K562 (cell line): ENCODE results near the gene SERINC5.

Experiments
- EGR1 ChIP-seq: fragments of 450-650 bp; conservative IDR thresholded peaks from 2 replicates; pipeline ENCODE4 v1.6.1; 2017; ENCODE audit warnings: mild to moderate bottlenecking
- RBM22 ChIP-seq: fragments of 200-400 bp; formaldehyde crosslinking; IDR thresholded peaks from 2 replicates; pipeline ENCODE4 v1.6.1; 2018; ENCODE audit warnings: low read length, low read depth; ENCODE audit not compliant: poor library complexity, severe bottlenecking
- SAFB2 ChIP-seq: fragments of 200-400 bp; formaldehyde crosslinking; IDR thresholded peaks from 2 replicates; pipeline ENCODE4 v1.6.1; 2018; ENCODE audit warnings: borderline replicate concordance, low read length, low read depth, moderate library complexity; ENCODE audit not compliant: severe bottlenecking
- SETDB1 ChIP-seq: IDR thresholded peaks from one replicate; pipeline ENCODE4 v1.6.1; 2012; ENCODE audit warnings: low read length, control low read depth, inconsistent platforms
- SIN3A ChIP-seq, 2 experiments: fragments of 150-350 bp in 1 of 2; IDR thresholded peaks; 2 replicates each; pipeline ENCODE4 v1.6.1; 2011 to 2016; ENCODE audit warnings: borderline replicate concordance in 2 of 2, low read depth in 2 of 2, low read length in 2 of 2, mild to moderate bottlenecking in 2 of 2, moderate library complexity in 2 of 2; ENCODE audit not compliant: control insufficient read depth in 1 of 2
- SIX5 ChIP-seq, 2 experiments: IDR thresholded peaks; 2 replicates each; pipeline ENCODE4 v1.6.1; 2011; ENCODE audit warnings: low read length in 2 of 2, borderline replicate concordance in 1 of 2, low read depth in 1 of 2, mild to moderate bottlenecking in 1 of 2, moderate library complexity in 1 of 2; ENCODE audit not compliant: insufficient read depth in 1 of 2
- TAF1 ChIP-seq: IDR thresholded peaks from 2 replicates; pipeline ENCODE4 v1.6.1; 2011; ENCODE audit warnings: mild to moderate bottlenecking, low read length, moderate library complexity; ENCODE audit not compliant: insufficient read depth, control insufficient read depth, severe bottlenecking; ENCODE audit errors: extremely low read depth
- TAF9B ChIP-seq: fragments of 450-650 bp; IDR thresholded peaks from 2 replicates; pipeline ENCODE4 v1.6.1; 2018; ENCODE audit warnings: mild to moderate bottlenecking; ENCODE audit not compliant: partially characterized antibody
- TEAD4 ChIP-seq, 2 experiments: sonication (generic) in 1 of 2; formaldehyde crosslinking in 1 of 2; IDR thresholded peaks; 2 replicates each; pipeline versions ENCODE4 v1.6.1 to v1.8.0; 2012 to 2022; ENCODE audit warnings: borderline replicate concordance in 1 of 2, inconsistent platforms in 1 of 2, low read length in 1 of 2, mild to moderate bottlenecking in 1 of 2, missing genetic modification reagents in 1 of 2
- YBX1 ChIP-seq: fragments of 450-650 bp; IDR thresholded peaks from 2 replicates; pipeline ENCODE4 v1.7.1; 2016; ENCODE audit warnings: mild to moderate bottlenecking
- ZC3H4 ChIP-seq: sonication (generic); formaldehyde crosslinking; IDR thresholded peaks from 2 replicates; pipeline ENCODE4 v1.9.0; 2021; ENCODE audit warnings: missing genetic modification reagents, borderline replicate concordance
- ZNF165 ChIP-seq: fragments of 250-450 bp; sonication (Bioruptor Pico); IDR thresholded peaks from 2 replicates; pipeline ENCODE4 v1.4.0; 2020; ENCODE audit warnings: borderline replicate concordance
- TF ChIP-seq, protein P1 (sequence below): fragments of 450-650 bp; formaldehyde crosslinking; IDR thresholded peaks from 2 replicates; pipeline ENCODE4 v1.4.0; 2022; ENCODE audit warnings: mild to moderate bottlenecking, moderate library complexity
- TF ChIP-seq, protein P2 (sequence below), 2 experiments: fragments of 450-650 bp in 1 of 2; sonication (generic) in 1 of 2; formaldehyde crosslinking in 1 of 2; IDR thresholded peaks; 2 replicates each; pipeline versions ENCODE4 v1.7.1 to v1.9.0; 2016 to 2022; ENCODE audit warnings: inconsistent platforms in 1 of 2, mild to moderate bottlenecking in 1 of 2, missing genetic modification reagents in 1 of 2

DNA sequence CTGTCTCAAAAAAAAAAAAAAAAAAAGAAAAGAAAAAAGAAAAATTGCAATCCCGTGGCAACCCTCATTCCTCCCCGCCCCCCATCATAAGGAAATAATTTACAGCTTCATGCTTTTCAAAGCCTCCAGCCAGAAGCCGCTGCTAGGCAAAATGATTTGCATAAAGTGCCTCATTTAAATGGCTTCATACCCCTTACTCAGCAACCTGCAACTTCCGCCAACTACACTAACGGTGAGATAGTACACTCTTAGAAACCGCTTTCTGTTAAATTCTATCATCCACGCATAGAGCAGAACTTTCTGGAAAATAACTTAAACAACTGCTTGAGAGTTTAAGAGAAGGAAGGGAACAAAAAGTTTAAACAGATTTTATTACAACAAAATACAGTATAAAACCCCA lies 17.8 kb downstream of the SERINC5 start:
- TF ChIP-seq, protein P1, sequence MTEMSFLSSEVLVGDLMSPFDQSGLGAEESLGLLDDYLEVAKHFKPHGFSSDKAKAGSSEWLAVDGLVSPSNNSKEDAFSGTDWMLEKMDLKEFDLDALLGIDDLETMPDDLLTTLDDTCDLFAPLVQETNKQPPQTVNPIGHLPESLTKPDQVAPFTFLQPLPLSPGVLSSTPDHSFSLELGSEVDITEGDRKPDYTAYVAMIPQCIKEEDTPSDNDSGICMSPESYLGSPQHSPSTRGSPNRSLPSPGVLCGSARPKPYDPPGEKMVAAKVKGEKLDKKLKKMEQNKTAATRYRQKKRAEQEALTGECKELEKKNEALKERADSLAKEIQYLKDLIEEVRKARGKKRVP: no peak
- TF ChIP-seq RBM22: no peak
- TF ChIP-seq EGR1: no peak
- TF ChIP-seq SIN3A (IDR thresholded peaks at IDR 0.05; ENCODE audit: borderline replicate concordance in 2 of 2, control insufficient read depth in 1 of 2, low read depth in 2 of 2, low read length in 2 of 2): no peak
- TF ChIP-seq, protein P2, sequence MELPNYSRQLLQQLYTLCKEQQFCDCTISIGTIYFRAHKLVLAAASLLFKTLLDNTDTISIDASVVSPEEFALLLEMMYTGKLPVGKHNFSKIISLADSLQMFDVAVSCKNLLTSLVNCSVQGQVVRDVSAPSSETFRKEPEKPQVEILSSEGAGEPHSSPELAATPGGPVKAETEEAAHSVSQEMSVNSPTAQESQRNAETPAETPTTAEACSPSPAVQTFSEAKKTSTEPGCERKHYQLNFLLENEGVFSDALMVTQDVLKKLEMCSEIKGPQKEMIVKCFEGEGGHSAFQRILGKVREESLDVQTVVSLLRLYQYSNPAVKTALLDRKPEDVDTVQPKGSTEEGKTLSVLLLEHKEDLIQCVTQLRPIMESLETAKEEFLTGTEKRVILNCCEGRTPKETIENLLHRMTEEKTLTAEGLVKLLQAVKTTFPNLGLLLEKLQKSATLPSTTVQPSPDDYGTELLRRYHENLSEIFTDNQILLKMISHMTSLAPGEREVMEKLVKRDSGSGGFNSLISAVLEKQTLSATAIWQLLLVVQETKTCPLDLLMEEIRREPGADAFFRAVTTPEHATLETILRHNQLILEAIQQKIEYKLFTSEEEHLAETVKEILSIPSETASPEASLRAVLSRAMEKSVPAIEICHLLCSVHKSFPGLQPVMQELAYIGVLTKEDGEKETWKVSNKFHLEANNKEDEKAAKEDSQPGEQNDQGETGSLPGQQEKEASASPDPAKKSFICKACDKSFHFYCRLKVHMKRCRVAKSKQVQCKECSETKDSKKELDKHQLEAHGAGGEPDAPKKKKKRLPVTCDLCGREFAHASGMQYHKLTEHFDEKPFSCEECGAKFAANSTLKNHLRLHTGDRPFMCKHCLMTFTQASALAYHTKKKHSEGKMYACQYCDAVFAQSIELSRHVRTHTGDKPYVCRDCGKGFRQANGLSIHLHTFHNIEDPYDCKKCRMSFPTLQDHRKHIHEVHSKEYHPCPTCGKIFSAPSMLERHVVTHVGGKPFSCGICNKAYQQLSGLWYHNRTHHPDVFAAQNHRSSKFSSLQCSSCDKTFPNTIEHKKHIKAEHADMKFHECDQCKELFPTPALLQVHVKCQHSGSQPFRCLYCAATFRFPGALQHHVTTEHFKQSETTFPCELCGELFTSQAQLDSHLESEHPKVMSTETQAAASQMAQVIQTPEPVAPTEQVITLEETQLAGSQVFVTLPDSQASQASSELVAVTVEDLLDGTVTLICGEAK (IDR thresholded peaks at IDR 0.05): no peak
- TF ChIP-seq, protein P2 (CRISPR knock-in tag; IDR thresholded peaks at IDR 0.05): no peak
- TF ChIP-seq SAFB2: no peak
- no peak for TF ChIP-seq TAF1
- no peak for TF ChIP-seq TEAD4 (IDR thresholded peaks at IDR 0.05; ENCODE audit: low read length)
- no peak for TF ChIP-seq TEAD4 (CRISPR knock-in tag; IDR thresholded peaks at IDR 0.05; ENCODE audit: borderline replicate concordance)
- TF ChIP-seq YBX1: no peak
- TF ChIP-seq SETDB1: no peak
- TF ChIP-seq SIX5 (IDR thresholded peaks at IDR 0.05; ENCODE audit: borderline replicate concordance in 1 of 2, insufficient read depth in 1 of 2, low read depth in 1 of 2, low read length in 2 of 2): no peak
- TF ChIP-seq ZNF165 (CRISPR knock-in tag): no peak
- TF ChIP-seq TAF9B: no peak
- no peak for TF ChIP-seq ZC3H4 (CRISPR knock-in tag)
